Transverse colon (tissue), 4 donors: ENCODE measurements around the gene WDR91.

Experiments
- POLR2A ChIP-seq: fragments of 450-650 bp; IDR thresholded peaks from one replicate; pipeline ENCODE4 v1.6.1; 2016; ENCODE audit warnings: antibody characterized with exemption, mild to moderate bottlenecking, moderate library complexity
- POLR2AphosphoS5 ChIP-seq, 3 donors: sonication (generic); formaldehyde crosslinking; IDR thresholded peaks; one replicate each; pipeline ENCODE4 v1.6.1; 2016; ENCODE audit warnings: antibody characterized with exemption in 3 of 3
- TF ChIP-seq, protein P1 (sequence below), 5 experiments: fragments of 200-600 bp in 3 of 5; fragments of 450-650 bp in 2 of 5; sonication (generic) in 3 of 5; IDR thresholded peaks; 1 replicate in 2 of 5; 2 replicates in 3 of 5; pipeline ENCODE4 v1.5.1; 2016 to 2017; ENCODE audit warnings: antibody characterized with exemption in 5 of 5, inconsistent platforms in 3 of 5, mild to moderate bottlenecking in 2 of 5, moderate library complexity in 1 of 5

DNA sequence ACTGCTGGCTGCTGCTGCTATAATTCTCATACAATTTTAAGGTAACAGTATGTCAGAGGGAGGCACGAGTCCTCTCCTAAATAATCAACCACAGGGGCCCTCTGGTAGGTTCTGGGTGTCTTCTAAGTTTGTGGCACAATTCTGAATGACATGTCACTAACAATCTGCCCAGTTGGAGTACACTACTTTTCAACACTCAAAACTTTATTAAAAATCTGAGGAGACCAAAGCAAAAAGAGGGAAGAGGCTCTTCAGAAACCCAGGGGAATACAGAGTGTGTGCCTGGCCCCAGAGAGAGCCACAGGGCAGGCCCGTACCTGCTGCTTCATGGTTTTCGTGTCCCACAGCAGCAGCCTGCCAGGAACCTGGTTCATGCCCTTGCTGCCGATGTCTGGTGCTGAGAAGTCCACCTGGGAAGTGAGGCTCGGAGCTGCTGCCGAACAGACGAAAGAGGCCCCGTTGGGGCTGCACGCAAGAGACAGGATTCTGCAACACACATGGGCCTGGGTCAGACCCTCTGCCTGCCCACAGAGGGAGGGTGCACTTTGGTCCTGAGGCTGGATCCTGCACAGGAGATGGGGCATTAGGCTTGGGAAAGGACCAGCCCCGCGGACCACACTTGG lies 18.3 kb downstream of the WDR91 start:
- TF ChIP-seq POLR2A: no peak
- TF ChIP-seq, protein P1, sequence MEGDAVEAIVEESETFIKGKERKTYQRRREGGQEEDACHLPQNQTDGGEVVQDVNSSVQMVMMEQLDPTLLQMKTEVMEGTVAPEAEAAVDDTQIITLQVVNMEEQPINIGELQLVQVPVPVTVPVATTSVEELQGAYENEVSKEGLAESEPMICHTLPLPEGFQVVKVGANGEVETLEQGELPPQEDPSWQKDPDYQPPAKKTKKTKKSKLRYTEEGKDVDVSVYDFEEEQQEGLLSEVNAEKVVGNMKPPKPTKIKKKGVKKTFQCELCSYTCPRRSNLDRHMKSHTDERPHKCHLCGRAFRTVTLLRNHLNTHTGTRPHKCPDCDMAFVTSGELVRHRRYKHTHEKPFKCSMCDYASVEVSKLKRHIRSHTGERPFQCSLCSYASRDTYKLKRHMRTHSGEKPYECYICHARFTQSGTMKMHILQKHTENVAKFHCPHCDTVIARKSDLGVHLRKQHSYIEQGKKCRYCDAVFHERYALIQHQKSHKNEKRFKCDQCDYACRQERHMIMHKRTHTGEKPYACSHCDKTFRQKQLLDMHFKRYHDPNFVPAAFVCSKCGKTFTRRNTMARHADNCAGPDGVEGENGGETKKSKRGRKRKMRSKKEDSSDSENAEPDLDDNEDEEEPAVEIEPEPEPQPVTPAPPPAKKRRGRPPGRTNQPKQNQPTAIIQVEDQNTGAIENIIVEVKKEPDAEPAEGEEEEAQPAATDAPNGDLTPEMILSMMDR (IDR thresholded peaks at IDR 0.05): no peak
- TF ChIP-seq POLR2AphosphoS5 (IDR thresholded peaks at IDR 0.05): no peak
